HCT116 (cell line): ENCODE data around the gene SRGAP1. TPM values are rescaled to one million over a fixed set of nuclear protein-coding genes. Genes with fewer than 3 reads are reported as not detected.

Experiments
- ATAC-seq: fragments of 200-7000 bp; cut with Tn5 transposase; 2 replicates; pipeline ENCODE4 v1.9.1; 2020; ENCODE audit warnings: mild to moderate bottlenecking, moderate library complexity
- BruUV-seq: library from RNA; stranded (reverse); fragments of 400-500 nt; replicated peaks from 2 replicates; lab custom pipeline; 2021; lab: Mats Ljungman, UMichigan
- CTCF ChIA-PET: fragments of 300-600 bp; sonication (Branson Sonifier 250); formaldehyde crosslinking; loops from one replicate; lab custom pipeline; 2021; ENCODE audit warnings: antibody characterized with exemption; lab: Charles Lee
- POLR2A ChIA-PET: fragments of 300-600, 350-600 bp; sonication (Branson Sonifier 250); formaldehyde crosslinking; loops from one replicate; lab custom pipeline; 2021; ENCODE audit warnings: antibody characterized with exemption; lab: Charles Lee
- RAD21 ChIA-PET, 2 experiments: fragments of 300-600 bp; sonication (Branson Sonifier 250); formaldehyde crosslinking; loops; one replicate each; lab custom pipeline; 2023; ENCODE audit warnings: low total read pairs in 2 of 2; ENCODE audit not compliant: uncharacterized antibody in 2 of 2, unreplicated experiment in 2 of 2, low non-redundant PET in 1 of 2; lab: Charles Lee
- DNase-seq: peaks from one replicate; pipeline ENCODE4 v3.0.0-alpha.2; 2010; ENCODE audit warnings: low read depth, low spot score
- H2AFZ ChIP-seq: fragments of 200-600 bp; shearing (Covaris generic), sonication (generic); 2 replicates; pipeline ENCODE4 v1.6.1; 2017; ENCODE audit warnings: low read depth, mixed run types, mixed read lengths, antibody characterized with exemption, low read length; ENCODE audit not compliant: poor library complexity, severe bottlenecking
- H3K27ac ChIP-seq: 2 replicates; pipeline ENCODE4 v1.5.1; 2012; ENCODE audit warnings: low read depth, low read length
- H3K27me3 ChIP-seq: fragments of 200-600 bp; sonication (generic); 2 replicates; pipeline ENCODE4 v1.6.1; 2016; ENCODE audit warnings: mixed run types, low read length, mixed read lengths; ENCODE audit not compliant: insufficient read depth
- H3K36me3 ChIP-seq, 2 experiments: fragments of 200-500 bp in 1 of 2; fragments of 200-600 bp in 1 of 2; sonication (Bioruptor generic) in 1 of 2; sonication (generic) in 1 of 2; 2 replicates each; pipeline versions ENCODE4 v1.5.1 to v1.6.1; 2014 to 2016; ENCODE audit warnings: low read length in 2 of 2, inconsistent platforms in 1 of 2, mixed read lengths in 1 of 2, mixed run types in 1 of 2; ENCODE audit not compliant: insufficient read depth in 2 of 2, control insufficient read depth in 1 of 2
- H3K4me1 ChIP-seq, 2 experiments: fragments of 200-600 bp in 1 of 2; sonication (generic) in 1 of 2; 2 replicates each; pipeline versions ENCODE4 v1.5.1 to v1.6.1; 2012 to 2017; ENCODE audit warnings: low read length in 2 of 2, inconsistent platforms in 1 of 2, mild to moderate bottlenecking in 1 of 2, mixed read lengths in 1 of 2, mixed run types in 1 of 2, moderate library complexity in 1 of 2; ENCODE audit not compliant: insufficient read depth in 2 of 2, control insufficient read depth in 1 of 2
- H3K4me2 ChIP-seq: fragments of 200-600 bp; sonication (generic); 2 replicates; pipeline ENCODE4 v1.6.1; 2017; ENCODE audit warnings: mixed run types, low read length, mixed read lengths
- H3K4me3 ChIP-seq, 2 experiments: fragments of 200-600 bp in 1 of 2; sonication (generic) in 1 of 2; replicated peaks in 1 of 2; 2 replicates each; pipeline ENCODE4 v1.5.1; 2011 to 2016; ENCODE audit warnings: low read length in 2 of 2, control low read depth in 1 of 2, low read depth in 1 of 2, mild to moderate bottlenecking in 1 of 2, mixed read lengths in 1 of 2, mixed run types in 1 of 2
- H3K79me2 ChIP-seq: fragments of 200-600 bp; sonication (generic); 2 replicates; pipeline ENCODE4 v1.6.1; 2017; ENCODE audit warnings: mild to moderate bottlenecking, mixed run types, low read length, moderate library complexity, mixed read lengths; ENCODE audit not compliant: insufficient read depth
- H3K9ac ChIP-seq: fragments of 200-600 bp; sonication (generic); 2 replicates; pipeline ENCODE4 v1.6.1; 2016; ENCODE audit warnings: low read length, mixed read lengths
- H3K9me2 ChIP-seq: fragments of 200-600 bp; sonication (generic), shearing (Covaris generic); 2 replicates; pipeline ENCODE4 v1.6.1; 2017; ENCODE audit warnings: mixed run types, mild to moderate bottlenecking, moderate library complexity; ENCODE audit not compliant: insufficient read depth
- H3K9me3 ChIP-seq, 2 experiments: fragments of 200-500 bp in 1 of 2; fragments of 200-600 bp in 1 of 2; sonication (Bioruptor generic) in 1 of 2; sonication (generic) in 1 of 2; 2 replicates each; pipeline ENCODE4 v1.6.1; 2014 to 2017; ENCODE audit warnings: low read length in 2 of 2, mixed read lengths in 2 of 2, inconsistent platforms in 1 of 2, low read depth in 1 of 2, mild to moderate bottlenecking in 1 of 2, mixed run types in 1 of 2, moderate library complexity in 1 of 2; ENCODE audit not compliant: control insufficient read depth in 1 of 2, insufficient read depth in 1 of 2
- H4K20me1 ChIP-seq: fragments of 200-600 bp; sonication (generic), shearing (Covaris generic); 2 replicates; pipeline ENCODE4 v1.6.1; 2017; ENCODE audit warnings: mixed run types, mild to moderate bottlenecking, moderate library complexity; ENCODE audit not compliant: insufficient read depth
- CBX3 ChIP-seq: IDR thresholded peaks from 2 replicates; pipeline ENCODE4 v1.6.1; 2012; ENCODE audit warnings: low read depth
- CEBPB ChIP-seq: IDR thresholded peaks from 2 replicates; pipeline ENCODE4 v1.6.1; 2012; ENCODE audit warnings: low read depth
- EGR1 ChIP-seq: IDR thresholded peaks from 2 replicates; pipeline ENCODE4 v1.6.1; 2012; ENCODE audit warnings: low read depth
- ELF1 ChIP-seq: IDR thresholded peaks from 2 replicates; pipeline ENCODE4 v1.6.1; 2012; ENCODE audit warnings: low read depth, borderline replicate concordance
- EZH2 ChIP-seq: fragments of 200-600 bp; sonication (generic); IDR thresholded peaks from 2 replicates; pipeline ENCODE4 v1.6.1; 2017; ENCODE audit warnings: antibody characterized with exemption, mixed run types
- EZH2phosphoT487 ChIP-seq: fragments of 200-600 bp; IDR thresholded peaks from 2 replicates; pipeline ENCODE4 v1.6.1; 2018; ENCODE audit warnings: antibody characterized with exemption, borderline replicate concordance
- FOSL1 ChIP-seq: IDR thresholded peaks from 2 replicates; pipeline ENCODE4 v1.6.1; 2012; ENCODE audit warnings: low read depth
- JUND ChIP-seq: IDR thresholded peaks from 2 replicates; pipeline ENCODE4 v1.6.1; 2012
- POLR2A ChIP-seq: IDR thresholded peaks from 2 replicates; pipeline ENCODE4 v1.7.0; 2011; ENCODE audit warnings: borderline replicate concordance; ENCODE audit not compliant: insufficient read depth, insufficient read length; ENCODE audit errors: extremely low read depth
- POLR2AphosphoS5 ChIP-seq: IDR thresholded peaks from 2 replicates; pipeline ENCODE4 v1.6.1; 2011; ENCODE audit warnings: mild to moderate bottlenecking, low read depth, low read length, moderate library complexity
- SIN3A ChIP-seq: IDR thresholded peaks from 2 replicates; pipeline ENCODE4 v1.6.1; 2012; ENCODE audit warnings: low read depth
- SP1 ChIP-seq: IDR thresholded peaks from 2 replicates; pipeline ENCODE4 v1.6.1; 2012; ENCODE audit warnings: low read depth
- TCF7L2 ChIP-seq: IDR thresholded peaks from 2 replicates; pipeline ENCODE4 v1.7.0; 2011; ENCODE audit warnings: borderline replicate concordance, inconsistent platforms; ENCODE audit not compliant: insufficient read depth, insufficient read length; ENCODE audit errors: extremely low read depth
- YY1 ChIP-seq: IDR thresholded peaks from 2 replicates; pipeline ENCODE4 v1.6.1; 2011; ENCODE audit warnings: low read length, low read depth, moderate library complexity, mild to moderate bottlenecking; ENCODE audit not compliant: insufficient replicate concordance; ENCODE audit errors: extremely low read depth
- ZFX ChIP-seq: fragments of 450-650 bp; IDR thresholded peaks from 2 replicates; pipeline ENCODE4 v1.6.1; 2017
- ZNF274 ChIP-seq: fragments of 200-500 bp; sonication (Bioruptor generic); IDR thresholded peaks from 2 replicates; pipeline ENCODE4 v1.6.1; 2014; ENCODE audit warnings: mild to moderate bottlenecking, low read depth, low read length, inconsistent platforms
- intact Hi-C: fragments of 100-400 bp; cut with micrococcal nuclease; formaldehyde crosslinking; loops from 2 replicates; pipeline ENCODE4 v1.10.0; 2022
- total RNA-seq: library from RNA; stranded (reverse); gene quantifications from one replicate; pipeline ENCODE4 v1.2.1, GENCODE V29; 2021; ENCODE audit not compliant: unreplicated experiment
- TF ChIP-seq, protein P1 (sequence below), 3 experiments: fragments of 200-600 bp in 1 of 3; sonication (generic) in 1 of 3; IDR thresholded peaks in 2 of 3; conservative IDR thresholded peaks in 1 of 3; 2 replicates each; pipeline ENCODE4 v1.5.1; 2012 to 2017; ENCODE audit warnings: low read depth in 2 of 3, low read length in 2 of 3, antibody characterized with exemption in 1 of 3, borderline replicate concordance in 1 of 3, control low read depth in 1 of 3, mild to moderate bottlenecking in 1 of 3, mixed read lengths in 1 of 3, mixed run types in 1 of 3, moderate library complexity in 1 of 3; ENCODE audit not compliant: insufficient read depth in 1 of 3
- TF ChIP-seq, protein P2 (sequence below): IDR thresholded peaks from 2 replicates; pipeline ENCODE4 v1.6.1; 2012
- TF ChIP-seq, protein P3 (sequence below): IDR thresholded peaks from 2 replicates; pipeline ENCODE4 v1.6.1; 2011; ENCODE audit warnings: mild to moderate bottlenecking, low read length, moderate library complexity; ENCODE audit not compliant: insufficient replicate concordance; ENCODE audit errors: extremely low read depth

Gene SRGAP1
- total RNA-seq, 1 experiment from 2014 or later, result 16.6 TPM

DNA sequence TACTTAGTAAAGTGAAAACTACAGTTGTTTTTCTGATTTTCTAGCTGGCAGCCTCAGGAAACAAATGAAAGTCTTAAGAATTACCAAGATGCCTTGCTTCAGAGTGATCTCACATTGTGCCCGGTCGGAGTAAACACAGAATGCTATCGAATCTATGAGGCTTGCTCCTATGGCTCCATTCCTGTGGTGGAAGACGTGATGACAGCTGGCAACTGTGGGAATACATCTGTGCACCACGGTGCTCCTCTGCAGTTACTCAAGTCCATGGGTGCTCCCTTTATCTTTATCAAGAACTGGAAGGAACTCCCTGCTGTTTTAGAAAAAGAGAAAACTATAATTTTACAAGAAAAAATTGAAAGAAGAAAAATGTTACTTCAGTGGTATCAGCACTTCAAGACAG lies 35.9 kb upstream of the SRGAP1 start:
- no peaks in the 10 kb centered on the region for H4K20me1 ChIP-seq
- DNase-seq (no peak), ATAC-seq (no peak)
- H3K79me2 ChIP-seq, result no peaks in the 10 kb centered on the region
- intact Hi-C loops, result loop anchor here (10.0 kb wide), 1 partner anchor 384 kb away; no protein-coding TSS in a partner anchor
- BruUV-seq, result no TSS peak
- TF ChIP-seq SIN3A, result no peak
- H3K27me3 ChIP-seq, result no peaks in the 10 kb centered on the region
- no peaks in the 10 kb centered on the region for H3K9me3 ChIP-seq
- CTCF ChIA-PET, result no interaction called here
- peaks cover 0 to 2% of the 10 kb centered on the region in 2 experiments; a peak in 2 of 4 replicates for H3K36me3 ChIP-seq
- POLR2A ChIA-PET, result no interaction called here
- no peak overlapping the region for H3K9ac ChIP-seq
- no peak overlapping the region for H3K4me2 ChIP-seq
- no peaks in the 10 kb centered on the region for H3K4me1 ChIP-seq
- no peak overlapping the region for H3K27ac ChIP-seq
- RAD21 ChIA-PET, result no interaction called here
- H2AFZ ChIP-seq, result no peak overlapping the region
- H3K9me2 ChIP-seq, result no peaks in the 10 kb centered on the region
- H3K4me3 ChIP-seq, result no peak overlapping the region

DNA sequence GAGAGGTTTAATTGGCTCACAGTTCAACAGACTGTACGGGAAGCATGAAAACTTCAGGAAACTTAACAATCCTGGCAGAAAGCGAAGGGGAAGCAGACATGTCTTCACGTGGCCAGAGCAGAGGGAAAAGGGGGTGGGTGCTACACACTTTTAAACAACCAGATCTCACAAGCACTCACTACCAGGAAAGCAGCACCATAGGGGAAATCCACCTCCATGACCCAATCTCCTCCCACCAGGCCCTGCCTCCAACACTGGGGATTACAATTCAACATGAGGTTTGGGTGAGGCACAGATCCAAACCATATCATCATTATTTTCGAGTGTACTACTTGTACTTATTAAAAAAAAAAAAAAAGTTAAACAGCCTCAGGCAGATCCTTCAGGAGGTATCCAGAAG lies 34.9 kb upstream of the SRGAP1 start:
- DNase-seq, result no peak
- BruUV-seq, result no TSS peak
- intact Hi-C loops, result loop anchor here (10.0 kb wide), 1 partner anchor 385 kb away; no protein-coding TSS in a partner anchor
- Histone ChIP-seq H3K4me3 (no peak overlapping the region), H3K79me2 (no peaks in the 10 kb centered on the region), H3K9me2 (no peaks in the 10 kb centered on the region), H3K4me2 (no peak overlapping the region), H3K9ac (no peak overlapping the region), H4K20me1 (no peaks in the 10 kb centered on the region), H3K27me3 (no peaks in the 10 kb centered on the region), H3K9me3 (no peaks in the 10 kb centered on the region), H3K4me1 (no peaks in the 10 kb centered on the region), H2AFZ (no peak overlapping the region), H3K36me3 (peaks cover 0 to 2% of the 10 kb centered on the region in 2 experiments; a peak in 2 of 4 replicates), H3K27ac (no peak overlapping the region)
- ChIA-PET RAD21 (no interaction called here), POLR2A (no interaction called here), CTCF (no interaction called here)
- ATAC-seq, result no peak
- no peak for TF ChIP-seq EGR1
- no peak for TF ChIP-seq POLR2AphosphoS5
- no peak for TF ChIP-seq ZFX
- TF ChIP-seq SP1, result no peak
- TF ChIP-seq, protein P1, sequence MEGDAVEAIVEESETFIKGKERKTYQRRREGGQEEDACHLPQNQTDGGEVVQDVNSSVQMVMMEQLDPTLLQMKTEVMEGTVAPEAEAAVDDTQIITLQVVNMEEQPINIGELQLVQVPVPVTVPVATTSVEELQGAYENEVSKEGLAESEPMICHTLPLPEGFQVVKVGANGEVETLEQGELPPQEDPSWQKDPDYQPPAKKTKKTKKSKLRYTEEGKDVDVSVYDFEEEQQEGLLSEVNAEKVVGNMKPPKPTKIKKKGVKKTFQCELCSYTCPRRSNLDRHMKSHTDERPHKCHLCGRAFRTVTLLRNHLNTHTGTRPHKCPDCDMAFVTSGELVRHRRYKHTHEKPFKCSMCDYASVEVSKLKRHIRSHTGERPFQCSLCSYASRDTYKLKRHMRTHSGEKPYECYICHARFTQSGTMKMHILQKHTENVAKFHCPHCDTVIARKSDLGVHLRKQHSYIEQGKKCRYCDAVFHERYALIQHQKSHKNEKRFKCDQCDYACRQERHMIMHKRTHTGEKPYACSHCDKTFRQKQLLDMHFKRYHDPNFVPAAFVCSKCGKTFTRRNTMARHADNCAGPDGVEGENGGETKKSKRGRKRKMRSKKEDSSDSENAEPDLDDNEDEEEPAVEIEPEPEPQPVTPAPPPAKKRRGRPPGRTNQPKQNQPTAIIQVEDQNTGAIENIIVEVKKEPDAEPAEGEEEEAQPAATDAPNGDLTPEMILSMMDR (IDR thresholded peaks at IDR 0.05 in 2 of 3, conservative IDR thresholded peaks at IDR 0.05 in 1 of 3; ENCODE audit: borderline replicate concordance in 1 of 3, insufficient read depth in 1 of 3, low read depth in 2 of 3, low read length in 2 of 3), result no peak
- TF ChIP-seq ZNF274, result no peak
- no peak for TF ChIP-seq JUND
- TF ChIP-seq, protein P2, sequence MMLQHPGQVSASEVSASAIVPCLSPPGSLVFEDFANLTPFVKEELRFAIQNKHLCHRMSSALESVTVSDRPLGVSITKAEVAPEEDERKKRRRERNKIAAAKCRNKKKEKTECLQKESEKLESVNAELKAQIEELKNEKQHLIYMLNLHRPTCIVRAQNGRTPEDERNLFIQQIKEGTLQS, result no peak
- no peak for TF ChIP-seq TCF7L2
- TF ChIP-seq EZH2, result no peak
- no peak for TF ChIP-seq SIN3A
- TF ChIP-seq FOSL1, result no peak
- TF ChIP-seq POLR2A, result no peak
- no peak for TF ChIP-seq EZH2phosphoT487
- TF ChIP-seq ELF1, result no peak
- TF ChIP-seq CBX3, result no peak
- TF ChIP-seq, protein P3, sequence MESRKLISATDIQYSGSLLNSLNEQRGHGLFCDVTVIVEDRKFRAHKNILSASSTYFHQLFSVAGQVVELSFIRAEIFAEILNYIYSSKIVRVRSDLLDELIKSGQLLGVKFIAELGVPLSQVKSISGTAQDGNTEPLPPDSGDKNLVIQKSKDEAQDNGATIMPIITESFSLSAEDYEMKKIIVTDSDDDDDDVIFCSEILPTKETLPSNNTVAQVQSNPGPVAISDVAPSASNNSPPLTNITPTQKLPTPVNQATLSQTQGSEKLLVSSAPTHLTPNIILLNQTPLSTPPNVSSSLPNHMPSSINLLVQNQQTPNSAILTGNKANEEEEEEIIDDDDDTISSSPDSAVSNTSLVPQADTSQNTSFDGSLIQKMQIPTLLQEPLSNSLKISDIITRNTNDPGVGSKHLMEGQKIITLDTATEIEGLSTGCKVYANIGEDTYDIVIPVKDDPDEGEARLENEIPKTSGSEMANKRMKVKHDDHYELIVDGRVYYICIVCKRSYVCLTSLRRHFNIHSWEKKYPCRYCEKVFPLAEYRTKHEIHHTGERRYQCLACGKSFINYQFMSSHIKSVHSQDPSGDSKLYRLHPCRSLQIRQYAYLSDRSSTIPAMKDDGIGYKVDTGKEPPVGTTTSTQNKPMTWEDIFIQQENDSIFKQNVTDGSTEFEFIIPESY, result no peak
- no peak for TF ChIP-seq YY1
- TF ChIP-seq CEBPB, result no peak
